ENCODE measurements around the gene PRUNE2. TPM values are rescaled to one million over a fixed set of nuclear protein-coding genes. Genes with fewer than 3 reads are reported as not detected.

PRUNE2 gene
- total RNA-seq, 4 donors from 2014 or later, result 4.0 to 20.7 (median 14.2) TPM

- no peak for TF ChIP-seq CTCF (IDR thresholded peaks at IDR 0.05; ENCODE audit: low read depth)
Observed at GRCh38 chr9:76642701-76643209, 263.2 kb downstream of the PRUNE2 start.

- TF ChIP-seq CTCF (IDR thresholded peaks at IDR 0.05; ENCODE audit: low read depth), result no peak
Observed at GRCh38 chr9:76642074-76642473, 263.8 kb downstream of the PRUNE2 start.

- TF ChIP-seq CTCF (IDR thresholded peaks at IDR 0.05; ENCODE audit: low read depth), result no peak
Observed at GRCh38 chr9:76638001-76638400, 267.9 kb downstream of the PRUNE2 start.

- TF ChIP-seq CTCF (IDR thresholded peaks at IDR 0.05; ENCODE audit: low read depth), result no peak
Observed at GRCh38 chr9:76637416-76637815, 268.5 kb downstream of the PRUNE2 start.

GRCh38 chr9:76634356-76635054 lies 271.4 kb downstream of the PRUNE2 start:
- TF ChIP-seq CTCF (IDR thresholded peaks at IDR 0.05; ENCODE audit: low read depth), result no peak

GRCh38 chr9:76630916-76631315 lies 275.0 kb downstream of the PRUNE2 start:
- no peak for TF ChIP-seq CTCF (IDR thresholded peaks at IDR 0.05; ENCODE audit: low read depth)

- TF ChIP-seq CTCF (IDR thresholded peaks at IDR 0.05; ENCODE audit: low read depth), result no peak
Observed at GRCh38 chr9:76629205-76629990, 276.5 kb downstream of the PRUNE2 start.

All from subcutaneous adipose tissue (tissue), 4 donors.